Measurements from ENCODE around the gene WBP1L.
"Not testable (repeated sequence)": the region's sequence is repeated elsewhere in the genome, so short reads cannot be mapped to it uniquely, and the experiment has no call there.

WBP1L gene

GRCh38 chr10:102713539-102713813 lies 30.3 kb upstream of the WBP1L start:
- peaks cover 21% of the 10 kb centered on the region for H3K36me3 ChIP-seq (ENCODE audit: insufficient read depth, low read depth, low read length)
- H3K4me3 ChIP-seq (ENCODE audit: low read length) = peak overlapping the region; percentile 96
- H3K27me3 ChIP-seq (ENCODE audit: insufficient read depth, low read length) = no peaks in the 10 kb centered on the region
- no peaks in the 10 kb centered on the region for H3K9me3 ChIP-seq (ENCODE audit: insufficient read depth, low read depth, low read length)
- peak overlapping the region; percentile 93 for H3K9ac ChIP-seq (ENCODE audit: low read depth, low read length)
- peak overlapping the region; percentile 93 for H3K27ac ChIP-seq (ENCODE audit: low read length)
- H3K4me1 ChIP-seq (ENCODE audit: insufficient read depth, low read length) = peaks cover 23% of the 10 kb centered on the region

GRCh38 chr10:102713814-102714620 lies 29.7 kb upstream of the WBP1L start, which contains the start of gene ARL3:
Gene ARL3 (minus strand): TSS chr10:102714397. CDS start chr10:102714275, 122 bp downstream.
- Histone ChIP-seq H3K4me1 (ENCODE audit: insufficient read depth, low read length) (peaks cover 24% of the 10 kb centered on the region), H3K36me3 (ENCODE audit: insufficient read depth, low read depth, low read length) (peaks cover 23% of the 10 kb centered on the region), H3K27me3 (ENCODE audit: insufficient read depth, low read length) (no peaks in the 10 kb centered on the region), H3K9ac (ENCODE audit: low read depth, low read length) (peak within 1 kb of the TSS; percentile 93), H3K27ac (ENCODE audit: low read length) (peak within 1 kb of the TSS; percentile 93), H3K4me3 (ENCODE audit: low read length) (peak within 1 kb of the TSS; percentile 96), H3K9me3 (ENCODE audit: insufficient read depth, low read depth, low read length) (no peaks in the 10 kb centered on the region)

- H3K36me3 ChIP-seq (ENCODE audit: insufficient read depth, low read depth, low read length) = peaks cover 26% of the 10 kb centered on the region
- peak within 1 kb of the TSS; percentile 93 for H3K27ac ChIP-seq (ENCODE audit: low read length)
Measured at GRCh38 chr10:102714621-102715455, 28.9 kb upstream of the WBP1L start, which contains the start of gene SFXN2. Gene SFXN2 (plus strand): TSS chr10:102714636. CDS start chr10:102726637, 12,001 bp downstream.

GRCh38 chr10:102715880-102716279 lies 27.9 kb upstream of the WBP1L start:
- no peaks in the 10 kb centered on the region for H3K27me3 ChIP-seq (ENCODE audit: insufficient read depth, low read length)
- peak overlapping the region; percentile 87 for H3K4me3 ChIP-seq (ENCODE audit: low read length)
- H3K4me1 ChIP-seq (ENCODE audit: insufficient read depth, low read length) = peaks cover 24% of the 10 kb centered on the region
- peak overlapping the region; percentile 92 for H3K9ac ChIP-seq (ENCODE audit: low read depth, low read length)
- no peaks in the 10 kb centered on the region for H3K9me3 ChIP-seq (ENCODE audit: insufficient read depth, low read depth, low read length)
- H3K27ac ChIP-seq (ENCODE audit: low read length) = no peak overlapping the region
- H3K36me3 ChIP-seq (ENCODE audit: insufficient read depth, low read depth, low read length) = peaks cover 30% of the 10 kb centered on the region

More at GRCh38 chr10:102714621-102715455, 28.9 kb upstream of the WBP1L start, which contains the start of gene SFXN2:
- H3K9me3 ChIP-seq (ENCODE audit: insufficient read depth, low read depth, low read length) = no peaks in the 10 kb centered on the region
- H3K9ac ChIP-seq (ENCODE audit: low read depth, low read length) = peak within 1 kb of the TSS; percentile 93
- H3K4me3 ChIP-seq (ENCODE audit: low read length) = peak within 1 kb of the TSS; percentile 96
- H3K4me1 ChIP-seq (ENCODE audit: insufficient read depth, low read length) = peaks cover 24% of the 10 kb centered on the region
- H3K27me3 ChIP-seq (ENCODE audit: insufficient read depth, low read length) = no peaks in the 10 kb centered on the region

- H3K9ac ChIP-seq (ENCODE audit: low read depth, low read length); H3K4me3 ChIP-seq (ENCODE audit: low read length); H3K27ac ChIP-seq (ENCODE audit: low read length); H3K9me3 ChIP-seq (ENCODE audit: insufficient read depth, low read depth, low read length); H3K27me3 ChIP-seq (ENCODE audit: insufficient read depth, low read length): not testable (repeated sequence)
- peaks cover 34% of the 10 kb centered on the region for H3K36me3 ChIP-seq (ENCODE audit: insufficient read depth, low read depth, low read length)
- peaks cover 24% of the 10 kb centered on the region for H3K4me1 ChIP-seq (ENCODE audit: insufficient read depth, low read length)
Measured at GRCh38 chr10:102716900-102717565, 26.7 kb upstream of the WBP1L start.

- H3K4me1 ChIP-seq (ENCODE audit: insufficient read depth, low read length) = peaks cover 20% of the 10 kb centered on the region
- no peaks in the 10 kb centered on the region for H3K9me3 ChIP-seq (ENCODE audit: insufficient read depth, low read depth, low read length)
- H3K9ac ChIP-seq (ENCODE audit: low read depth, low read length) = peak overlapping the region; percentile 46; the same call in 1 of the 2 replicates
- peaks cover 37% of the 10 kb centered on the region for H3K36me3 ChIP-seq (ENCODE audit: insufficient read depth, low read depth, low read length)
- no peak overlapping the region for H3K27ac ChIP-seq (ENCODE audit: low read length)
- H3K4me3 ChIP-seq (ENCODE audit: low read length) = peak overlapping the region; percentile 40
- no peaks in the 10 kb centered on the region for H3K27me3 ChIP-seq (ENCODE audit: insufficient read depth, low read length)
Measured at GRCh38 chr10:102718220-102718619, 25.5 kb upstream of the WBP1L start.

GRCh38 chr10:102720337-102720736 lies 23.4 kb upstream of the WBP1L start:
- Histone ChIP-seq H3K27ac (ENCODE audit: low read length) (no peak overlapping the region), H3K27me3 (ENCODE audit: insufficient read depth, low read length) (no peaks in the 10 kb centered on the region), H3K4me1 (ENCODE audit: insufficient read depth, low read length) (peaks cover 20% of the 10 kb centered on the region), H3K9me3 (ENCODE audit: insufficient read depth, low read depth, low read length) (no peaks in the 10 kb centered on the region), H3K9ac (ENCODE audit: low read depth, low read length) (no peak overlapping the region), H3K36me3 (ENCODE audit: insufficient read depth, low read depth, low read length) (peaks cover 55% of the 10 kb centered on the region), H3K4me3 (ENCODE audit: low read length) (no peak overlapping the region)

- peaks cover 56% of the 10 kb centered on the region for H3K36me3 ChIP-seq (ENCODE audit: insufficient read depth, low read depth, low read length)
Measured at GRCh38 chr10:102720775-102721301, 22.9 kb upstream of the WBP1L start.

GRCh38 chr10:102721954-102722353 lies 21.8 kb upstream of the WBP1L start:
- Histone ChIP-seq H3K27ac (ENCODE audit: low read length) (no peak overlapping the region), H3K9me3 (ENCODE audit: insufficient read depth, low read depth, low read length) (no peaks in the 10 kb centered on the region), H3K9ac (ENCODE audit: low read depth, low read length) (no peak overlapping the region), H3K4me1 (ENCODE audit: insufficient read depth, low read length) (peaks cover 10% of the 10 kb centered on the region), H3K27me3 (ENCODE audit: insufficient read depth, low read length) (no peaks in the 10 kb centered on the region), H3K4me3 (ENCODE audit: low read length) (no peak overlapping the region), H3K36me3 (ENCODE audit: insufficient read depth, low read depth, low read length) (peaks cover 57% of the 10 kb centered on the region)

More at GRCh38 chr10:102720775-102721301, 22.9 kb upstream of the WBP1L start:
- Histone ChIP-seq H3K9ac (ENCODE audit: low read depth, low read length) (no peak overlapping the region), H3K27me3 (ENCODE audit: insufficient read depth, low read length) (no peaks in the 10 kb centered on the region), H3K4me3 (ENCODE audit: low read length) (no peak overlapping the region), H3K27ac (ENCODE audit: low read length) (no peak overlapping the region), H3K9me3 (ENCODE audit: insufficient read depth, low read depth, low read length) (no peaks in the 10 kb centered on the region), H3K4me1 (ENCODE audit: insufficient read depth, low read length) (peaks cover 15% of the 10 kb centered on the region)

GRCh38 chr10:102723989-102724388 lies 19.8 kb upstream of the WBP1L start:
- no peaks in the 10 kb centered on the region for H3K4me1 ChIP-seq (ENCODE audit: insufficient read depth, low read length)
- no peak overlapping the region for H3K4me3 ChIP-seq (ENCODE audit: low read length)
- H3K9ac ChIP-seq (ENCODE audit: low read depth, low read length) = no peak overlapping the region
- H3K9me3 ChIP-seq (ENCODE audit: insufficient read depth, low read depth, low read length) = no peaks in the 10 kb centered on the region
- H3K36me3 ChIP-seq (ENCODE audit: insufficient read depth, low read depth, low read length) = peaks cover 59% of the 10 kb centered on the region
- H3K27me3 ChIP-seq (ENCODE audit: insufficient read depth, low read length) = no peaks in the 10 kb centered on the region
- H3K27ac ChIP-seq (ENCODE audit: low read length) = no peak overlapping the region

GRCh38 chr10:102726274-102726673 lies 17.5 kb upstream of the WBP1L start:
- H3K27ac ChIP-seq (ENCODE audit: low read length) = no peak overlapping the region
- H3K9me3 ChIP-seq (ENCODE audit: insufficient read depth, low read depth, low read length) = no peaks in the 10 kb centered on the region
- H3K9ac ChIP-seq (ENCODE audit: low read depth, low read length) = no peak overlapping the region
- no peaks in the 10 kb centered on the region for H3K27me3 ChIP-seq (ENCODE audit: insufficient read depth, low read length)
- H3K36me3 ChIP-seq (ENCODE audit: insufficient read depth, low read depth, low read length) = peaks cover 72% of the 10 kb centered on the region
- H3K4me1 ChIP-seq (ENCODE audit: insufficient read depth, low read length) = no peaks in the 10 kb centered on the region
- H3K4me3 ChIP-seq (ENCODE audit: low read length) = no peak overlapping the region
